ENCODE results near the gene RICTOR. TPM values are rescaled to one million over a fixed set of nuclear protein-coding genes. Genes with fewer than 3 reads are reported as not detected.

RICTOR gene
- total RNA-seq, 1 donor from 2014 or later = 42.2 TPM

GRCh38 chr5:38916802-38917201 lies 157.4 kb downstream of the RICTOR start:
- Mint-ChIP-seq H3K4me3 (ENCODE audit: low read depth) (no peak overlapping the region), H3K9me3 (ENCODE audit: low read depth) (peaks cover 2% of the 10 kb centered on the region), H3K27ac (no peak overlapping the region), H3K36me3 (ENCODE audit: insufficient read depth) (no peaks in the 10 kb centered on the region), H3K27me3 (peaks cover under 1% of the 10 kb centered on the region), H3K4me1 (ENCODE audit: low read depth) (no peaks in the 10 kb centered on the region)
- TF ChIP-seq, protein P1, sequence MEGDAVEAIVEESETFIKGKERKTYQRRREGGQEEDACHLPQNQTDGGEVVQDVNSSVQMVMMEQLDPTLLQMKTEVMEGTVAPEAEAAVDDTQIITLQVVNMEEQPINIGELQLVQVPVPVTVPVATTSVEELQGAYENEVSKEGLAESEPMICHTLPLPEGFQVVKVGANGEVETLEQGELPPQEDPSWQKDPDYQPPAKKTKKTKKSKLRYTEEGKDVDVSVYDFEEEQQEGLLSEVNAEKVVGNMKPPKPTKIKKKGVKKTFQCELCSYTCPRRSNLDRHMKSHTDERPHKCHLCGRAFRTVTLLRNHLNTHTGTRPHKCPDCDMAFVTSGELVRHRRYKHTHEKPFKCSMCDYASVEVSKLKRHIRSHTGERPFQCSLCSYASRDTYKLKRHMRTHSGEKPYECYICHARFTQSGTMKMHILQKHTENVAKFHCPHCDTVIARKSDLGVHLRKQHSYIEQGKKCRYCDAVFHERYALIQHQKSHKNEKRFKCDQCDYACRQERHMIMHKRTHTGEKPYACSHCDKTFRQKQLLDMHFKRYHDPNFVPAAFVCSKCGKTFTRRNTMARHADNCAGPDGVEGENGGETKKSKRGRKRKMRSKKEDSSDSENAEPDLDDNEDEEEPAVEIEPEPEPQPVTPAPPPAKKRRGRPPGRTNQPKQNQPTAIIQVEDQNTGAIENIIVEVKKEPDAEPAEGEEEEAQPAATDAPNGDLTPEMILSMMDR (IDR thresholded peaks at IDR 0.05; ENCODE audit: unreplicated experiment) = no peak
- DNase-seq (ENCODE audit: low spot score, unreplicated experiment) = no peak

DNA sequence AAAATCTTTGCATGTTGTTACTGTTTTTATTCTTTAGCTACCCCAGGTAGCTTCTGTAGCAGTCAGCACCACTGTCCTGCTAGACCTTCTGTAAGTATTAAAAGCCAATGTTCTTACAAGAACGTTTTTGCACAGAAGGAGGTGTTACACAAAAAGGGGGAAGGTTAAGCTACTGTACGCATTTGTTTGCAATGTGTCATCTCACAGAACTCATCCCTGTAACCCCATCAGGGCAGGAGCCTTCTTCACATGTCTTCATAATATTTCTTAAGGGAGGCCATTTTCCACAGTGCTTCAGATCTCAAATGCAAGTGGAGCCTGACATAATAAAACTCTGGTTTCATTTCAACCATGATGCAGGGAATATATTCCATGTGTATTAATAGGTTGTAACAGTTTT lies 160.5 kb downstream of the RICTOR start:
- TF ChIP-seq, protein P1 (IDR thresholded peaks at IDR 0.05; ENCODE audit: unreplicated experiment) = no peak
- no peak for DNase-seq (ENCODE audit: low spot score, unreplicated experiment)
- Mint-ChIP-seq H3K4me1 (ENCODE audit: low read depth) (no peaks in the 10 kb centered on the region), H3K27ac (no peak overlapping the region), H3K27me3 (peaks cover 4% of the 10 kb centered on the region), H3K4me3 (ENCODE audit: low read depth) (no peak overlapping the region), H3K9me3 (ENCODE audit: low read depth) (peaks cover 17% of the 10 kb centered on the region), H3K36me3 (ENCODE audit: insufficient read depth) (no peaks in the 10 kb centered on the region)

- Mint-ChIP-seq H3K36me3 (ENCODE audit: insufficient read depth) (no peaks in the 10 kb centered on the region), H3K9me3 (ENCODE audit: low read depth) (peaks cover 19% of the 10 kb centered on the region), H3K4me1 (ENCODE audit: low read depth) (no peaks in the 10 kb centered on the region), H3K27ac (no peak overlapping the region), H3K27me3 (peaks cover 4% of the 10 kb centered on the region), H3K4me3 (ENCODE audit: low read depth) (no peak overlapping the region)
- no peak for DNase-seq (ENCODE audit: low spot score, unreplicated experiment)
- TF ChIP-seq, protein P1 (IDR thresholded peaks at IDR 0.05; ENCODE audit: unreplicated experiment) = no peak
Observed at GRCh38 chr5:38911933-38912332, 162.3 kb downstream of the RICTOR start.

DNA sequence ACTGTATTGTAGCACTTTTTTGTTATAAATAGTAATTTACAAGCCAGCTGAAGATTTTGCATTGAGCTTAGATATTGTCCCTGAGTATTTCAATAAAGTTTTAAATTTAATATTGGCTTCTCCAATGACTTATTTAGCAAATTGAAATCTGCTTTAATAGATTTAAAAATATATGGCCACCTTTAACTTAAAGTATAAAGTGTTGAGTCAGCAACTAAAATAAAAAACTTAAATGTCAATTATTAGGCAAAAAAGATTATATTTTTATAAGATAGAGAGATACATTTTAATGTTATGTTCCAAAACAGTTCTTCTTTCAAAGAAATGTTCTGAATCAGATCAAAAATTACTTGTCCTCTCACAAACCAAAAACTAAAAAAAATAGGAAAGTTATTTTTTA lies 167.7 kb downstream of the RICTOR start:
- Mint-ChIP-seq H3K27ac (no peak overlapping the region), H3K4me3 (ENCODE audit: low read depth) (no peak overlapping the region), H3K27me3 (no peaks in the 10 kb centered on the region), H3K4me1 (ENCODE audit: low read depth) (no peaks in the 10 kb centered on the region), H3K36me3 (ENCODE audit: insufficient read depth) (no peaks in the 10 kb centered on the region), H3K9me3 (ENCODE audit: low read depth) (peaks cover 14% of the 10 kb centered on the region)
- TF ChIP-seq, protein P1 (IDR thresholded peaks at IDR 0.05; ENCODE audit: unreplicated experiment) = no peak
- no peak for DNase-seq (ENCODE audit: low spot score, unreplicated experiment)

- no peaks in the 10 kb centered on the region for H3K27me3 Mint-ChIP-seq
- H3K27ac Mint-ChIP-seq = no peak overlapping the region
- TF ChIP-seq, protein P1 (IDR thresholded peaks at IDR 0.05; ENCODE audit: unreplicated experiment) = no peak
- no peaks in the 10 kb centered on the region for H3K36me3 Mint-ChIP-seq (ENCODE audit: insufficient read depth)
- H3K4me1 Mint-ChIP-seq (ENCODE audit: low read depth) = no peaks in the 10 kb centered on the region
- no peak overlapping the region for H3K4me3 Mint-ChIP-seq (ENCODE audit: low read depth)
- peaks cover 11% of the 10 kb centered on the region for H3K9me3 Mint-ChIP-seq (ENCODE audit: low read depth)
- no peak for DNase-seq (ENCODE audit: low spot score, unreplicated experiment)
Observed at GRCh38 chr5:38905516-38905915, 168.7 kb downstream of the RICTOR start.

Measured in progenitor cell of endocrine pancreas (in vitro differentiated cells).